PC-3 (cell line): ENCODE measurements around the gene ATP8A1. TPM values are rescaled to one million over a fixed set of nuclear protein-coding genes. Genes with fewer than 3 reads are reported as not detected.
"Not testable (repeated sequence)": the region's sequence is repeated elsewhere in the genome, so short reads cannot be mapped to it uniquely, and the experiment has no call there.

Experiments
- ATAC-seq: fragments of 200-7000 bp; cut with Tn5 transposase; 2 replicates; pipeline ENCODE4 v1.9.1; 2020; ENCODE audit warnings: mild to moderate bottlenecking, moderate library complexity
- BruUV-seq: library from RNA; stranded (reverse); fragments of 400-500 nt; replicated peaks from 2 replicates; lab custom pipeline; 2021; lab: Mats Ljungman, UMichigan
- CTCF ChIA-PET: fragments of 300-600 bp; sonication (Branson Sonifier 250); formaldehyde crosslinking; loops from one replicate; lab custom pipeline; 2022; ENCODE audit warnings: antibody characterized with exemption; lab: Charles Lee
- POLR2A ChIA-PET: fragments of 300-600 bp; sonication (Branson Sonifier 250); formaldehyde crosslinking; loops from one replicate; lab custom pipeline; 2022; ENCODE audit warnings: antibody characterized with exemption; ENCODE audit not compliant: unreplicated experiment; lab: Charles Lee
- DNase-seq: peaks from one replicate; pipeline ENCODE4 v3.0.0-alpha.2; 2015
- H2AFZ ChIP-seq: fragments of 300-600 bp; sonication (generic); 2 replicates; pipeline ENCODE4 v1.6.0; 2016; ENCODE audit warnings: antibody characterized with exemption, low read length
- H3F3A ChIP-seq: fragments of 300-600 bp; sonication (generic); one replicate; pipeline ENCODE4 v1.6.0; 2017; ENCODE audit warnings: antibody characterized with exemption, low read length, control low read depth, mild to moderate bottlenecking; ENCODE audit not compliant: unreplicated experiment
- H3K27ac ChIP-seq: fragments of 300-600 bp; sonication (generic); 2 replicates; pipeline ENCODE4 v1.5.1; 2016; ENCODE audit warnings: mild to moderate bottlenecking, low read length
- H3K27me3 ChIP-seq: fragments of 300-600 bp; sonication (generic); 2 replicates; pipeline ENCODE4 v1.6.1; 2016; ENCODE audit warnings: low read length, mixed read lengths
- H3K36me3 ChIP-seq: fragments of 300-600 bp; sonication (generic); 2 replicates; pipeline ENCODE4 v1.6.1; 2016; ENCODE audit warnings: low read depth, mixed run types, low read length, mixed read lengths
- H3K4me1 ChIP-seq: fragments of 300-600 bp; sonication (generic); 2 replicates; pipeline ENCODE4 v1.5.1; 2016; ENCODE audit warnings: low read length; ENCODE audit not compliant: insufficient read depth
- H3K4me2 ChIP-seq: fragments of 300-600 bp; sonication (generic); 2 replicates; pipeline ENCODE4 v1.6.0; 2016; ENCODE audit warnings: low read length
- H3K4me3 ChIP-seq: fragments of 300-600 bp; sonication (generic); 2 replicates; pipeline ENCODE4 v1.5.1; 2016; ENCODE audit warnings: mild to moderate bottlenecking, low read length, mixed read lengths
- H3K79me2 ChIP-seq: fragments of 300-600 bp; sonication (generic); 2 replicates; pipeline ENCODE4 v1.6.1; 2017; ENCODE audit warnings: low read length, mixed read lengths
- H3K9ac ChIP-seq: fragments of 300-600 bp; sonication (generic); 2 replicates; pipeline ENCODE4 v1.6.0; 2016; ENCODE audit warnings: mild to moderate bottlenecking, low read length
- H3K9me2 ChIP-seq: fragments of 300-600 bp; sonication (generic); replicated peaks from 2 replicates; pipeline ENCODE4 v1.6.1; 2016; ENCODE audit warnings: mixed run types, low read length, mixed read lengths
- H3K9me3 ChIP-seq: fragments of 300-600 bp; sonication (generic); 2 replicates; pipeline ENCODE4 v1.6.1; 2016; ENCODE audit warnings: low read length, mixed read lengths
- H4K20me1 ChIP-seq: fragments of 300-600 bp; sonication (generic); 2 replicates; pipeline ENCODE4 v1.6.1; 2016; ENCODE audit warnings: low read length, mixed read lengths
- CTCF ChIP-seq: fragments of 300-600 bp; sonication (generic); conservative IDR thresholded peaks from 2 replicates; pipeline ENCODE4 v1.5.1; 2017; ENCODE audit warnings: antibody characterized with exemption, low read depth, mild to moderate bottlenecking, low read length
- EZH2 ChIP-seq: fragments of 300-600 bp; sonication (generic); IDR thresholded peaks from one replicate; pipeline ENCODE4 v1.6.1; 2017; ENCODE audit warnings: antibody characterized with exemption, mild to moderate bottlenecking, low read length; ENCODE audit not compliant: unreplicated experiment
- EZH2phosphoT487 ChIP-seq: fragments of 300-600 bp; sonication (generic); IDR thresholded peaks from 2 replicates; pipeline ENCODE4 v1.6.1; 2018; ENCODE audit warnings: mild to moderate bottlenecking, antibody characterized with exemption, low read length, borderline replicate concordance
- intact Hi-C: fragments of 100-400 bp; cut with micrococcal nuclease; formaldehyde crosslinking; loops from 2 replicates; pipeline ENCODE4 v1.9.0; 2023
- total RNA-seq: library from RNA; depleted of rRNA; stranded (reverse); fragments of >200 nt; gene quantifications from 2 replicates; pipeline ENCODE4 v1.2.3, GENCODE V29; 2014

Gene ATP8A1
- total RNA-seq, 1 experiment from 2014 or later, result 3.9 TPM

GRCh38 chr4:42381666-42382065 lies 275.2 kb downstream of the ATP8A1 start:
- POLR2A ChIA-PET, result no interaction called here
- Histone ChIP-seq H3K4me2 (no peak overlapping the region), H3K79me2 (no peaks in the 10 kb centered on the region), H3K4me3 (no peak overlapping the region), H3K9me2 (no peaks in the 10 kb centered on the region), H3K9me3 (no peaks in the 10 kb centered on the region), H3K4me1 (no peaks in the 10 kb centered on the region), H3K27ac (no peak overlapping the region), H3K36me3 (no peaks in the 10 kb centered on the region), H2AFZ (no peak overlapping the region), H3K27me3 (no peaks in the 10 kb centered on the region), H3K9ac (no peak overlapping the region), H4K20me1 (no peaks in the 10 kb centered on the region), H3F3A (no peaks in the 10 kb centered on the region)
- DNase-seq (no peak), ATAC-seq (no peak)
- CTCF ChIA-PET, result no interaction called here
- no peak for TF ChIP-seq EZH2
- TF ChIP-seq CTCF, result no peak
- no peak for TF ChIP-seq EZH2phosphoT487
- intact Hi-C loops, result no loop called here
- no TSS peak for BruUV-seq

- ChIA-PET POLR2A (no interaction called here), CTCF (no interaction called here)
- TF ChIP-seq EZH2 (no peak), EZH2phosphoT487 (no peak), CTCF (no peak)
- Histone ChIP-seq H3K79me2 (no peaks in the 10 kb centered on the region), H3K9ac (no peak overlapping the region), H3K4me3 (no peak overlapping the region), H3K36me3 (no peaks in the 10 kb centered on the region), H3K9me3 (no peaks in the 10 kb centered on the region), H2AFZ (no peak overlapping the region), H3F3A (no peaks in the 10 kb centered on the region), H3K4me2 (no peak overlapping the region), H4K20me1 (no peaks in the 10 kb centered on the region), H3K27me3 (no peaks in the 10 kb centered on the region), H3K9me2 (no peaks in the 10 kb centered on the region), H3K4me1 (no peaks in the 10 kb centered on the region), H3K27ac (no peak overlapping the region)
- no peak for ATAC-seq
- BruUV-seq, result no TSS peak
- intact Hi-C loops, result no loop called here
- DNase-seq, result no peak
Measured at GRCh38 chr4:42377497-42377896, 279.4 kb downstream of the ATP8A1 start.

GRCh38 chr4:42372303-42372702 lies 284.6 kb downstream of the ATP8A1 start:
- H3F3A ChIP-seq, CTCF ChIA-PET, H3K9me2 ChIP-seq, H3K36me3 ChIP-seq, H4K20me1 ChIP-seq, H3K4me2 ChIP-seq, POLR2A ChIA-PET, H3K9ac ChIP-seq, BruUV-seq, ATAC-seq, H3K27me3 ChIP-seq, DNase-seq, H3K4me3 ChIP-seq, H2AFZ ChIP-seq, H3K9me3 ChIP-seq, H3K27ac ChIP-seq, H3K4me1 ChIP-seq, H3K79me2 ChIP-seq: not testable (repeated sequence)
- intact Hi-C loops, result loop anchor here (5.0 kb wide), 1 partner anchor 40 kb away; no protein-coding TSS in a partner anchor
